ENCODE results near the gene TACO1.

Gene TACO1

DNA sequence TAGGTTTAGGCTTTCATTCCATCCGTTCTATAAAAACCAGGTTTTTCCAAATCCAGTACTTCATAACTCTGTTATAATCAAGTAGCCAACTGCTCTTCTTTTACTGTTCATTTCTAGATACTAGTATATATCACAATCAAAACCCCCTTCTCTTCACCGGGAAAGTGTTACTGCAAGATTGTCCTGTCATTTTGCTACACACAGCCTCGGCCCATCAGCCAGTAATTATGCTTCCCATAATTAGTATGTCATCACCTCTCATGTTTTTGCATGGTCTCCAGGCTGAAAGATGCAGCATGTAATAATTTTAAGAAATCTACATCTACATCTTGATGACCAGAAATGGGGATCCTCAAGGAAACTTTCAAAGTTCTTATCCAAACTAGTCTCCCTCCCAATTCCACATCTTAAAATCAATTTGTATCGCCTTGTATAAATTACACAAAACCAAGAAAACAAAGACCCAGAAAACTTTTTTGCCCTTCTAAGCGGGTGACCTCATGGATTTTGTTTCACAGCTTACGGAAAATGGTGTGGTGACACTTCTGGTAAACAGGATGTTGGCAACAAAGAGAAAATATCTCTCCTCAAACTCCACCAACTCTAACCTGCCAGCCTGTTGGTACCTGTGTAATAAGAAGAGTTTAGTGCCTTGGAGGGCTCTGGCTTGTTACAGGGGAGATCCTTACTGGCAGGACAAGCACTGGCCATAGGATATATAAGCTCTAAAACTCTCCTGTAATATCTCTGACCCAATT, 9.3 kb downstream of the TACO1 start:
- Histone ChIP-seq H3K27ac (ENCODE audit: poor library complexity, severe bottlenecking) (no peak overlapping the region), H3K27me3 (ENCODE audit: insufficient read depth, poor library complexity, severe bottlenecking) (no peaks in the 10 kb centered on the region), H3K36me3 (ENCODE audit: low read depth) (peaks cover 31% of the 10 kb centered on the region), H3K4me1 (ENCODE audit: insufficient read depth, poor library complexity, severe bottlenecking) (no peaks in the 10 kb centered on the region), H3K4me3 (ENCODE audit: severe bottlenecking) (no peak overlapping the region), H3K9me3 (ENCODE audit: severe bottlenecking) (no peaks in the 10 kb centered on the region)
- no peak for ATAC-seq (ENCODE audit: low read depth)
- DNase-seq (ENCODE audit: low spot score), result no peak
- TF ChIP-seq, protein P1, sequence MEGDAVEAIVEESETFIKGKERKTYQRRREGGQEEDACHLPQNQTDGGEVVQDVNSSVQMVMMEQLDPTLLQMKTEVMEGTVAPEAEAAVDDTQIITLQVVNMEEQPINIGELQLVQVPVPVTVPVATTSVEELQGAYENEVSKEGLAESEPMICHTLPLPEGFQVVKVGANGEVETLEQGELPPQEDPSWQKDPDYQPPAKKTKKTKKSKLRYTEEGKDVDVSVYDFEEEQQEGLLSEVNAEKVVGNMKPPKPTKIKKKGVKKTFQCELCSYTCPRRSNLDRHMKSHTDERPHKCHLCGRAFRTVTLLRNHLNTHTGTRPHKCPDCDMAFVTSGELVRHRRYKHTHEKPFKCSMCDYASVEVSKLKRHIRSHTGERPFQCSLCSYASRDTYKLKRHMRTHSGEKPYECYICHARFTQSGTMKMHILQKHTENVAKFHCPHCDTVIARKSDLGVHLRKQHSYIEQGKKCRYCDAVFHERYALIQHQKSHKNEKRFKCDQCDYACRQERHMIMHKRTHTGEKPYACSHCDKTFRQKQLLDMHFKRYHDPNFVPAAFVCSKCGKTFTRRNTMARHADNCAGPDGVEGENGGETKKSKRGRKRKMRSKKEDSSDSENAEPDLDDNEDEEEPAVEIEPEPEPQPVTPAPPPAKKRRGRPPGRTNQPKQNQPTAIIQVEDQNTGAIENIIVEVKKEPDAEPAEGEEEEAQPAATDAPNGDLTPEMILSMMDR (IDR thresholded peaks at IDR 0.05; ENCODE audit: poor library complexity, severe bottlenecking), result no peak

DNA sequence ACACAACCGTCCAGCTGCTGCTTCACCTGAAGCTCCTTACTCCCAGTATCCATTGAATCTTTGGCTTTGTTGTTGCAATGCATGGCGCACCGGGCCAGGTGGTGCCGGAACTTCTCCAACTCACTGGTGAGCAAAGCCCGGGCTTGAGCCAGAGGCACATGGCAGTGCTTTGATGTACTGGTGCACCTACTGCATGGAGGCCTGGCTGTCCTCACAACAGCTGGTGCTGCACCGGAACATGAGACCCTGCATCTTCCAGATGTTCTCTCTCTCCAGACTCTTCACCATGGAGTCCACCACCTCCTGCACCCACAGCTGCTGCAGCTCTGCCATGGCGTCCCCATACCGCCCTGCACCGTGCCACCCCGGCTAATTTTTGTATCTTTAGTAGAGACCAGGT, 10.2 kb downstream of the TACO1 start:
- H3K27me3 ChIP-seq (ENCODE audit: insufficient read depth, poor library complexity, severe bottlenecking), result no peaks in the 10 kb centered on the region
- TF ChIP-seq, protein P1 (IDR thresholded peaks at IDR 0.05; ENCODE audit: poor library complexity, severe bottlenecking), result no peak
- H3K36me3 ChIP-seq (ENCODE audit: low read depth), result peaks cover 22% of the 10 kb centered on the region
- no peaks in the 10 kb centered on the region for H3K9me3 ChIP-seq (ENCODE audit: severe bottlenecking)
- no peak for DNase-seq (ENCODE audit: low spot score)
- no peak for ATAC-seq (ENCODE audit: low read depth)
- no peaks in the 10 kb centered on the region for H3K4me1 ChIP-seq (ENCODE audit: insufficient read depth, poor library complexity, severe bottlenecking)
- H3K4me3 ChIP-seq (ENCODE audit: severe bottlenecking), result no peak overlapping the region
- H3K27ac ChIP-seq (ENCODE audit: poor library complexity, severe bottlenecking), result no peak overlapping the region

DNA sequence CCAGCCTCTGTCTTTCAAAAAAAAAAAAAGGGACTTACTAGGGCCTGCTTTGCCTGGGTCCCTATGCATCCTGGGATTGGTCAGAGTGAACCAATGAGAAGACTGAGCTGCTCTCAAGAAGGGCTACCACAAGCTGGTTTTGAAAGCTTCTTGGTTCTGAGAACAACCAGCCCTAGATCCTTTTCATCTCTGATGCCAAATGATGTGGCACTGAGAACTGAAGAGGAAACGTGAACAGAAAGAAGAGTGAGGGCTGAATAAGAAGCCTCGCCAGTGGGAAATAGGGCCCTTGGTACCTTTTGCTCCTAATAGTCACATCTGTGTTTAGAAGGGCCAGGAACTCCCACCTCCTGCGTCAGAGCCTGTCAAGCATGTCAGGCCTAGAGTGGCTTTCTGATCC, 10.7 kb downstream of the TACO1 start:
- DNase-seq (ENCODE audit: low spot score), result no peak
- Histone ChIP-seq H3K9me3 (ENCODE audit: severe bottlenecking) (no peaks in the 10 kb centered on the region), H3K4me3 (ENCODE audit: severe bottlenecking) (no peak overlapping the region), H3K27ac (ENCODE audit: poor library complexity, severe bottlenecking) (no peak overlapping the region), H3K4me1 (ENCODE audit: insufficient read depth, poor library complexity, severe bottlenecking) (no peaks in the 10 kb centered on the region), H3K36me3 (ENCODE audit: low read depth) (peaks cover 17% of the 10 kb centered on the region), H3K27me3 (ENCODE audit: insufficient read depth, poor library complexity, severe bottlenecking) (no peaks in the 10 kb centered on the region)
- ATAC-seq (ENCODE audit: low read depth), result no peak
- TF ChIP-seq, protein P1 (IDR thresholded peaks at IDR 0.05; ENCODE audit: poor library complexity, severe bottlenecking), result no peak

DNA sequence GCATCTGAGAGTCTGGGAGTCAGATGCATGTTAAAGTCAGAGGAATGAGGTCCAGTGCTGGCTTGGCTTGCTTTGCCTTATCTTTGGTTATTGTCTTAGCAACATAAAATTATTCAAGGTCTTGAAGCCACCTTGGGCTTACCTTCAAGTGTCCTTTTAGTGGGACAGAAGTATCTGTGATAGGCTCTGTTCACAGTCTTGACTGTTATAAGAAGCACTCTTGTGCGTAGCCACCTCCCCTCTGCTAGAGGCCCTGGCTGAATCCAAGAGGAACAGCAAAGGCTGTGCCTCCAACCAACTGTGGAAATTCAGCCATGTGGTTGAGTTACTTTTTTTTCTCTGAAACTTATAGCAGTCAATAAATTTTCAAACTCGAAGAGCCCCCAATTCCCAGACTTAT, 13.0 kb downstream of the TACO1 start:
- H3K27ac ChIP-seq (ENCODE audit: poor library complexity, severe bottlenecking), result no peak overlapping the region
- H3K9me3 ChIP-seq (ENCODE audit: severe bottlenecking), result no peaks in the 10 kb centered on the region
- no peaks in the 10 kb centered on the region for H3K36me3 ChIP-seq (ENCODE audit: low read depth)
- H3K27me3 ChIP-seq (ENCODE audit: insufficient read depth, poor library complexity, severe bottlenecking), result no peaks in the 10 kb centered on the region
- ATAC-seq (ENCODE audit: low read depth), result no peak
- H3K4me1 ChIP-seq (ENCODE audit: insufficient read depth, poor library complexity, severe bottlenecking), result no peaks in the 10 kb centered on the region
- H3K4me3 ChIP-seq (ENCODE audit: severe bottlenecking), result no peak overlapping the region
- TF ChIP-seq, protein P1 (IDR thresholded peaks at IDR 0.05; ENCODE audit: poor library complexity, severe bottlenecking), result no peak
- no peak for DNase-seq (ENCODE audit: low spot score)

DNA sequence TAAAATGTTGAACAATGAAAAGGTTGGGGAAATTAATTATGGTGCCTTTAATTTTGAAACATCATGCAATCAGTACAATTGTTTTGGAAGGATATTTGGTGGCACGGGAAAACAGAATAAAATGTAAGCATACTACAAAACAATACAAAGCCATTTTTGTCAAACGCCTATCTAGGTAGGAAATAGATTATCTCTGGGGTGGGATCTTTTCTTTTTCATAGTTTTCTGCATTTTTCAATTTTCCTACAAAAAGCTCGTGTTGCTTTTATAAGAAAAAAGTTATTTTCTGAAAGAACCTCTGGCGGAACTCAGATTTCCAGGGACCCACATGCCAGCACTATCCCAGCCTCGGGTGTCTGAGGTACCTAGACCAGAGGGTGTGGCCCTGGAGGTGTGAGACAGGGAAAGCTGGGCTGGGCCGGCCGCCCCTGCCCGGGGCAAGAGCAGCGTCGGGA, 20.6 kb downstream of the TACO1 start:
- H3K27ac ChIP-seq (ENCODE audit: poor library complexity, severe bottlenecking), result peak overlapping the region; percentile 41
- no peaks in the 10 kb centered on the region for H3K27me3 ChIP-seq (ENCODE audit: insufficient read depth, poor library complexity, severe bottlenecking)
- H3K9me3 ChIP-seq (ENCODE audit: severe bottlenecking), result no peaks in the 10 kb centered on the region
- H3K4me1 ChIP-seq (ENCODE audit: insufficient read depth, poor library complexity, severe bottlenecking), result peaks cover 10% of the 10 kb centered on the region
- H3K36me3 ChIP-seq (ENCODE audit: low read depth), result no peaks in the 10 kb centered on the region
- no peak for DNase-seq (ENCODE audit: low spot score)
- TF ChIP-seq, protein P1 (IDR thresholded peaks at IDR 0.05; ENCODE audit: poor library complexity, severe bottlenecking), result no peak
- peak overlapping the region; percentile 57 for H3K4me3 ChIP-seq (ENCODE audit: severe bottlenecking)
- ATAC-seq (ENCODE audit: low read depth), result no peak

Measured in RWPE2 (cell line).